SK-N-SH (cell line): ENCODE measurements around the gene CRACR2B. TPM values are rescaled to one million over a fixed set of nuclear protein-coding genes. Genes with fewer than 3 reads are reported as not detected.

Experiments used
- CTCF ChIA-PET: fragments of 300-600, 350-600 bp; formaldehyde crosslinking; extraction: SDS; loops from one replicate; lab custom pipeline; 2021; lab: Yijun Ruan, JAX
- POLR2A ChIA-PET: fragments of 350-600 bp; sonication (Branson Sonifier 250); formaldehyde crosslinking; extraction: SDS; loops from one replicate; lab custom pipeline; 2020; ENCODE audit warnings: antibody characterized with exemption, inconsistent platforms; lab: Yijun Ruan, JAX
- DNase-seq: peaks from one replicate; pipeline ENCODE4 v3.0.0; 2012
- H2AFZ ChIP-seq: fragments of 200-600 bp; sonication (generic); 2 replicates; pipeline ENCODE4 v1.8.1; 2016; ENCODE audit warnings: antibody characterized with exemption, mild to moderate bottlenecking, low read depth
- H3F3A ChIP-seq: fragments of 200-600 bp; sonication (generic); replicated peaks from 2 replicates; pipeline ENCODE3; 2016; ENCODE audit warnings: antibody characterized with exemption, mild to moderate bottlenecking; ENCODE audit not compliant: insufficient read depth
- H3K27ac ChIP-seq, 2 experiments: fragments of 200-500 bp in 1 of 2; fragments of 200-600 bp in 1 of 2; sonication (Bioruptor generic) in 1 of 2; sonication (generic), shearing (Covaris generic) in 1 of 2; 2 replicates each; pipeline versions ENCODE4 v1.5.1 to v1.6.1; 2014 to 2016; ENCODE audit warnings: low read depth in 2 of 2, inconsistent platforms in 1 of 2, low read length in 1 of 2, mild to moderate bottlenecking in 1 of 2, mixed read lengths in 1 of 2
- H3K27me3 ChIP-seq: fragments of 200-600 bp; sonication (generic), shearing (Covaris generic); 2 replicates; pipeline ENCODE4 v1.6.1; 2016; ENCODE audit warnings: mixed run types; ENCODE audit not compliant: insufficient read depth
- H3K36me3 ChIP-seq, 2 experiments: fragments of 200-500 bp in 1 of 2; fragments of 200-600 bp in 1 of 2; sonication (Bioruptor generic) in 1 of 2; sonication (generic) in 1 of 2; replicated peaks in 1 of 2; 2 replicates each; pipeline versions ENCODE3 to v1.5.1; 2014 to 2016; ENCODE audit warnings: low read length in 1 of 2, mild to moderate bottlenecking in 1 of 2; ENCODE audit not compliant: insufficient read depth in 2 of 2, control insufficient read depth in 1 of 2
- H3K4me1 ChIP-seq, 2 experiments: fragments of 200-500 bp in 1 of 2; fragments of 200-600 bp in 1 of 2; sonication (Bioruptor generic) in 1 of 2; sonication (generic), shearing (Covaris generic) in 1 of 2; 2 replicates each; pipeline versions ENCODE4 v1.5.1 to v1.6.1; 2014 to 2016; ENCODE audit warnings: low read depth in 1 of 2, low read length in 1 of 2, mixed run types in 1 of 2; ENCODE audit not compliant: insufficient read depth in 2 of 2, control insufficient read depth in 1 of 2
- H3K4me2 ChIP-seq: fragments of 200-600 bp; sonication (generic), shearing (Covaris generic); 2 replicates; pipeline ENCODE4 v1.6.1; 2017; ENCODE audit warnings: mixed run types
- H3K4me3 ChIP-seq, 2 experiments: fragments of 200-500 bp in 1 of 2; fragments of 200-600 bp in 1 of 2; sonication (Bioruptor generic) in 1 of 2; sonication (generic), shearing (Covaris generic) in 1 of 2; 2 replicates each; pipeline versions ENCODE4 v1.5.1 to v1.8.1; 2014 to 2016; ENCODE audit warnings: low read depth in 2 of 2, inconsistent platforms in 1 of 2, low read length in 1 of 2, mild to moderate bottlenecking in 1 of 2, mixed read lengths in 1 of 2, moderate library complexity in 1 of 2
- H3K79me2 ChIP-seq: fragments of 200-600 bp; sonication (generic); 2 replicates; pipeline ENCODE4 v1.8.1; 2017; ENCODE audit warnings: mild to moderate bottlenecking; ENCODE audit not compliant: insufficient read depth
- H3K9ac ChIP-seq: fragments of 200-600 bp; sonication (generic); 2 replicates; pipeline ENCODE4 v1.6.1; 2017; ENCODE audit warnings: mixed run types
- H3K9me2 ChIP-seq: fragments of 200-600 bp; sonication (generic); 2 replicates; pipeline ENCODE4 v1.6.1; 2017; ENCODE audit warnings: mixed run types
- H3K9me3 ChIP-seq: fragments of 200-600 bp; sonication (generic); 2 replicates; pipeline ENCODE4 v1.6.1; 2017; ENCODE audit warnings: mixed run types, mild to moderate bottlenecking, moderate library complexity
- H4K20me1 ChIP-seq: fragments of 200-600 bp; sonication (generic); 2 replicates; pipeline ENCODE4 v1.6.1; 2017; ENCODE audit warnings: mild to moderate bottlenecking, mixed run types; ENCODE audit not compliant: insufficient read depth
- CTCF ChIP-seq: fragments of 200-600 bp; sonication (generic); IDR thresholded peaks from 2 replicates; pipeline ENCODE4 v1.6.1; 2017; ENCODE audit warnings: antibody characterized with exemption, mild to moderate bottlenecking, moderate library complexity
- EP300 ChIP-seq, 2 experiments: IDR thresholded peaks; 2 replicates each; pipeline versions ENCODE4 v1.4.0 to v1.6.1; 2012; ENCODE audit warnings: borderline replicate concordance in 1 of 2, low read depth in 1 of 2, low read length in 1 of 2
- EZH2phosphoT487 ChIP-seq: fragments of 200-600 bp; sonication (generic); IDR thresholded peaks from 2 replicates; pipeline ENCODE4 v1.6.1; 2017; ENCODE audit warnings: low read depth, mixed run types, mild to moderate bottlenecking, antibody characterized with exemption, moderate library complexity, borderline replicate concordance
- GABPA ChIP-seq: IDR thresholded peaks from 2 replicates; pipeline ENCODE4 v1.4.0; 2012; ENCODE audit warnings: low read depth, mild to moderate bottlenecking
- JUND ChIP-seq: IDR thresholded peaks from 2 replicates; pipeline ENCODE4 v1.4.0; 2012
- MEF2A ChIP-seq: IDR thresholded peaks from 2 replicates; pipeline ENCODE4 v1.4.0; 2012; ENCODE audit warnings: low read depth, borderline replicate concordance
- NFIC ChIP-seq: IDR thresholded peaks from 2 replicates; pipeline ENCODE4 v1.4.0; 2012; ENCODE audit warnings: borderline replicate concordance
- PBX3 ChIP-seq: IDR thresholded peaks from 2 replicates; pipeline ENCODE4; 2012
- POLR2AphosphoS5 ChIP-seq: IDR thresholded peaks from 2 replicates; pipeline ENCODE4 v1.6.1; 2012; ENCODE audit warnings: low read depth, low read length
- RFX5 ChIP-seq: IDR thresholded peaks from 2 replicates; pipeline ENCODE4 v1.6.1; 2012; ENCODE audit warnings: mild to moderate bottlenecking, improper control_type of control experiment, low read length
- RXRA ChIP-seq: IDR thresholded peaks from 2 replicates; pipeline ENCODE4 v1.4.0; 2012; ENCODE audit warnings: low read depth, mild to moderate bottlenecking, borderline replicate concordance
- SIN3A ChIP-seq: IDR thresholded peaks from 2 replicates; pipeline ENCODE4 v1.6.1; 2012; ENCODE audit warnings: low read depth, mild to moderate bottlenecking, low read length, moderate library complexity, borderline replicate concordance
- SMC3 ChIP-seq: IDR thresholded peaks from 2 replicates; pipeline ENCODE4 v1.6.1; 2012; ENCODE audit warnings: low read depth, low read length, improper control_type of control experiment
- TCF12 ChIP-seq: IDR thresholded peaks from 2 replicates; pipeline ENCODE4 v1.4.0; 2012
- YY1 ChIP-seq: IDR thresholded peaks from 2 replicates; pipeline ENCODE4 v1.4.0; 2012; ENCODE audit warnings: low read depth, mild to moderate bottlenecking
- ZBTB33 ChIP-seq: IDR thresholded peaks from 2 replicates; pipeline ENCODE4 v1.4.0; 2012; ENCODE audit warnings: low read depth, borderline replicate concordance
- WGBS: methylation state at CpG from one replicate; pipeline ENCODE4 v1.1.6; 2017; ENCODE audit warnings: low lambda C conversion rate; 5-methylcytosine and 5-hydroxymethylcytosine counted together
- polyA plus RNA-seq, 3 experiments: library from polyadenylated mRNA; depleted of rRNA; stranded (reverse); fragments of >200 nt; gene quantifications; 2 replicates each; pipeline ENCODE4 v1.2.3, GENCODE V29; 2012

CRACR2B gene
- polyA plus RNA-seq, 1 of the 3 experiments (the other 2 are of a cell fraction) = 1.1 TPM

GRCh38 chr11:800473-800872 is 27.2 kb upstream of the CRACR2B start:
- H3K36me3 ChIP-seq = peaks cover 0 to 38% of the 10 kb centered on the region in 2 experiments
- H3K4me2 ChIP-seq = no peak overlapping the region
- WGBS = 95% methylated on average over 4 of the region's 30 CpGs
- H3K4me1 ChIP-seq = peaks cover 14 to 34% of the 10 kb centered on the region in 2 experiments; a peak in 2 of 4 replicates
- no peaks in the 10 kb centered on the region for H3K9me3 ChIP-seq
- DNase-seq = no peak
- H3F3A ChIP-seq = peaks cover 14% of the 10 kb centered on the region
- H3K27ac ChIP-seq = no peak overlapping the region
- H3K79me2 ChIP-seq = peaks cover 33% of the 10 kb centered on the region
- H3K27me3 ChIP-seq = no peaks in the 10 kb centered on the region
- POLR2A ChIA-PET = no interaction called here
- H3K9me2 ChIP-seq = no peaks in the 10 kb centered on the region
- no peak overlapping the region for H3K4me3 ChIP-seq
- no peak overlapping the region for H2AFZ ChIP-seq
- CTCF ChIA-PET = interaction anchor here (1.1 kb wide), 1 partner anchor 17 kb away, joined by 6 read pairs; no protein-coding TSS in a partner anchor
- H4K20me1 ChIP-seq = no peaks in the 10 kb centered on the region
- H3K9ac ChIP-seq = no peak overlapping the region
- TF ChIP-seq SMC3 = no peak
- no peak for TF ChIP-seq SIN3A
- no peak for TF ChIP-seq NFIC
- TF ChIP-seq MEF2A = no peak
- no peak for TF ChIP-seq RFX5
- TF ChIP-seq RXRA = no peak
- TF ChIP-seq GABPA = no peak
- no peak for TF ChIP-seq EP300 (IDR thresholded peaks at IDR 0.05; ENCODE audit: borderline replicate concordance in 1 of 2, low read depth in 1 of 2, low read length in 1 of 2)
- no peak for TF ChIP-seq JUND
- TF ChIP-seq PBX3 = no peak
- no peak for TF ChIP-seq CTCF
- TF ChIP-seq YY1 = no peak
- no peak for TF ChIP-seq ZBTB33
- no peak for TF ChIP-seq EZH2phosphoT487
- no peak for TF ChIP-seq POLR2AphosphoS5
- TF ChIP-seq TCF12 = no peak
